PFSK-1 (cell line): Measurements from ENCODE around the gene TVP23A.

Source experiments
- FOXP2 ChIP-seq: optimal IDR thresholded peaks from 2 replicates; pipeline ENCODE3; 2011; ENCODE audit warnings: borderline replicate concordance, control low read depth, inconsistent platforms; ENCODE audit not compliant: insufficient read depth; ENCODE audit errors: extremely low read length, extremely low read depth
- POLR2AphosphoS5 ChIP-seq: IDR thresholded peaks from 2 replicates; pipeline ENCODE4 v1.6.1; 2012; ENCODE audit warnings: low read depth, mild to moderate bottlenecking, control low read depth, low read length, moderate library complexity
- SIN3A ChIP-seq: IDR thresholded peaks from 2 replicates; pipeline ENCODE4 v1.6.1; 2012; ENCODE audit warnings: mild to moderate bottlenecking, low read length, moderate library complexity, borderline replicate concordance; ENCODE audit not compliant: insufficient read depth
- TAF1 ChIP-seq: IDR thresholded peaks from 2 replicates; pipeline ENCODE4 v1.6.1; 2012; ENCODE audit warnings: low read length, control low read depth, borderline replicate concordance; ENCODE audit not compliant: insufficient read depth

- TF ChIP-seq FOXP2, result no peak
- TF ChIP-seq POLR2AphosphoS5, result no peak
- no peak for TF ChIP-seq TAF1
- TF ChIP-seq SIN3A, result no peak
These were observed 52.8 kb downstream of the TVP23A start for GRCh38 chr16:10765772-10766171.
